Measurements from ENCODE around the gene MRPS6. TPM values are rescaled to one million over a fixed set of nuclear protein-coding genes. Genes with fewer than 3 reads are reported as not detected.

The MRPS6 gene
- total and polyA plus RNA-seq, 2 of the 4 experiments (the other 2 are of a cell fraction): 7.5 to 35.1 TPM

DNA sequence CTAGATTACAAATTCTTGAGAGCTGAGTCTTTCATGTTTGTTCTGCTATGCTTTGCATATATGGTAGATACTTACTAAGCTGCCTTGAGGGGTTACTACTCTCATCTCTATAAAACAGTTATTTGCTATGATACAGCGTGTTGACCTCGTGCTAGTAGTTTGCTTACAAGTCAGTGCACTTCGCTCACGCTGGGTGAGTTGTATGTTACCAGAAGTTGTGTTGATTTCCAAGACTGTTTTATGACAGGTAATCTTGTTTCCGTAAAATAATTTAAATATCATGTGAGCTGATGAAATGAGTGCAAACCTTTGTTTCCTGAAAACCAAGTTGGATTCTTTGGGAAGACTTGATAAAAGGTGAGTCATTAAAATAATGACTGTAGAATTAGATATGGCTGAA lies 7.3 kb downstream of the MRPS6 start:
- Histone ChIP-seq H2AK5ac (ENCODE audit: low read depth, low read length) (no peak overlapping the region), H3K4me2 (ENCODE audit: low read depth, low read length) (0 out of 2 replicates have a peak overlapping the region, but pooled peaks have one; percentile 14), H3K36me3 (ENCODE audit: control insufficient read depth, insufficient read depth, low read length) (peaks cover 5% of the 10 kb centered on the region), H3K27me3 (ENCODE audit: control insufficient read depth, insufficient read depth, low read length) (no peaks in the 10 kb centered on the region), H2BK15ac (ENCODE audit: low read depth, low read length) (no peak overlapping the region), H3K56ac (ENCODE audit: extremely low read depth, insufficient read depth, low read length) (no peak overlapping the region), H4K8ac (ENCODE audit: low read depth in 2 of 2, low read length in 2 of 2) (no peak overlapping the region), H3K14ac (replicated peaks; ENCODE audit: low read depth, low read length) (no peak overlapping the region), H4K20me1 (ENCODE audit: insufficient read depth, low read length) (peaks cover 20% of the 10 kb centered on the region; the same call in 1 of the 2 replicates), H4K91ac (ENCODE audit: insufficient read depth, low read depth, low read length) (no peak overlapping the region), H4K5ac (ENCODE audit: low read depth, low read length) (no peak overlapping the region), H3K27ac (ENCODE audit: insufficient read depth, low read length) (no peak overlapping the region), H2AK9ac (replicated peaks; ENCODE audit: low read depth, low read length, poor library complexity) (no peak overlapping the region), H3K4ac (ENCODE audit: low read depth, low read length) (no peak overlapping the region), H3K79me1 (ENCODE audit: low read depth in 1 of 2, low read length in 2 of 2) (peaks cover 41 to 66% of the 10 kb centered on the region in 2 experiments), H3K9me1 (ENCODE audit: insufficient read depth, low read length) (no peaks in the 10 kb centered on the region), H2BK5ac (ENCODE audit: low read depth, low read length, poor library complexity, severe bottlenecking) (no peak overlapping the region), H3K4me1 (ENCODE audit: control insufficient read depth, insufficient read depth, low read length) (peaks cover 5% of the 10 kb centered on the region), H3K18ac (ENCODE audit: low read depth, low read length) (no peak overlapping the region; the same call in 1 of the 2 replicates), H3K23ac (ENCODE audit: low read depth, low read length) (no peak overlapping the region), H2BK20ac (ENCODE audit: low read depth, low read length) (no peak overlapping the region), H3K9me3 (ENCODE audit: control insufficient read depth, insufficient read depth, low read length) (no peaks in the 10 kb centered on the region), H2AFZ (replicated peaks; ENCODE audit: low read length, poor library complexity) (no peak overlapping the region), H2BK120ac (ENCODE audit: low read depth, low read length) (no peak overlapping the region), H3K4me3 (ENCODE audit: insufficient read depth, low read depth, low read length) (no peak overlapping the region), H3K9ac (ENCODE audit: low read depth, low read length) (no peak overlapping the region)
- DNase-seq (no peak), ATAC-seq (ENCODE audit: low read depth) (no peak)
- ChIA-PET CTCF (interaction anchor here (1.0 kb wide), 1 partner anchor 10 kb away, joined by 3 read pairs; no protein-coding TSS in a partner anchor), POLR2A (ENCODE audit: unreplicated experiment) (no interaction called here)
- dilution Hi-C loops (cut with HindIII; ENCODE audit: low sequenced_read_pairs, unreplicated experiment): no loop called here
- in situ Hi-C loops (cut with MboI; ENCODE audit: low sequenced_read_pairs): no loop called here
- TF ChIP-seq POLR2A (IDR thresholded peaks at IDR 0.05; ENCODE audit: low read depth, low read length) (no peak), RAD21 (IDR thresholded peaks at IDR 0.05; ENCODE audit: low read length) (no peak), MXI1 (IDR thresholded peaks at IDR 0.05; ENCODE audit: borderline replicate concordance, low read depth, low read length) (no peak), CHD1 (IDR thresholded peaks at IDR 0.05; ENCODE audit: low read depth, low read length) (no peak)
- TF ChIP-seq, protein P1, sequence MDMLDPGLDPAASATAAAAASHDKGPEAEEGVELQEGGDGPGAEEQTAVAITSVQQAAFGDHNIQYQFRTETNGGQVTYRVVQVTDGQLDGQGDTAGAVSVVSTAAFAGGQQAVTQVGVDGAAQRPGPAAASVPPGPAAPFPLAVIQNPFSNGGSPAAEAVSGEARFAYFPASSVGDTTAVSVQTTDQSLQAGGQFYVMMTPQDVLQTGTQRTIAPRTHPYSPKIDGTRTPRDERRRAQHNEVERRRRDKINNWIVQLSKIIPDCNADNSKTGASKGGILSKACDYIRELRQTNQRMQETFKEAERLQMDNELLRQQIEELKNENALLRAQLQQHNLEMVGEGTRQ (IDR thresholded peaks at IDR 0.05; ENCODE audit: low read depth, low read length): no peak
- TF ChIP-seq, protein P2, sequence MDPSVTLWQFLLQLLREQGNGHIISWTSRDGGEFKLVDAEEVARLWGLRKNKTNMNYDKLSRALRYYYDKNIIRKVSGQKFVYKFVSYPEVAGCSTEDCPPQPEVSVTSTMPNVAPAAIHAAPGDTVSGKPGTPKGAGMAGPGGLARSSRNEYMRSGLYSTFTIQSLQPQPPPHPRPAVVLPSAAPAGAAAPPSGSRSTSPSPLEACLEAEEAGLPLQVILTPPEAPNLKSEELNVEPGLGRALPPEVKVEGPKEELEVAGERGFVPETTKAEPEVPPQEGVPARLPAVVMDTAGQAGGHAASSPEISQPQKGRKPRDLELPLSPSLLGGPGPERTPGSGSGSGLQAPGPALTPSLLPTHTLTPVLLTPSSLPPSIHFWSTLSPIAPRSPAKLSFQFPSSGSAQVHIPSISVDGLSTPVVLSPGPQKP (IDR thresholded peaks at IDR 0.05; ENCODE audit: borderline replicate concordance, low read depth, low read length): no peak
- BruUV-seq (replicated peaks): no TSS peak
- WGBS, 2 experiments (ENCODE audit: extremely low coverage in 2 of 2, insufficient read length in 1 of 2): 93% methylated on average over 3 of the region's 5 CpGs; no CpG with 5 or more reads in 1 of the 2 experiments
- intact Hi-C loops (cut with micrococcal nuclease): no loop called here
